Kidney epithelial cell (primary cell): ENCODE data around the gene GAS6. TPM values are rescaled to one million over a fixed set of nuclear protein-coding genes. Genes with fewer than 3 reads are reported as not detected.

Experiments
- DNase-seq: peaks from one replicate; pipeline ENCODE4 v3.0.0-alpha.2; 2010; ENCODE audit warnings: low read depth
- H3K27me3 ChIP-seq: 2 replicates; pipeline ENCODE4 v1.6.0; 2011; ENCODE audit warnings: low read length; ENCODE audit not compliant: control insufficient read depth, insufficient read depth
- H3K36me3 ChIP-seq: 2 replicates; pipeline ENCODE4 v1.5.1; 2011; ENCODE audit warnings: low read length; ENCODE audit not compliant: control insufficient read depth, insufficient read depth
- H3K4me3 ChIP-seq: 2 replicates; pipeline ENCODE4 v1.5.1; 2011; ENCODE audit warnings: low read depth, mild to moderate bottlenecking, control low read depth, low read length
- CTCF ChIP-seq: IDR thresholded peaks from 2 replicates; pipeline ENCODE4 v1.5.1; 2011; ENCODE audit warnings: mild to moderate bottlenecking, moderate library complexity, low read length, control low read depth, inconsistent platforms; ENCODE audit not compliant: insufficient read depth, poor library complexity, severe bottlenecking
- total RNA-seq: library from RNA; depleted of rRNA; stranded (reverse); fragments of >200 nt; gene quantifications from 2 replicates; pipeline ENCODE4 v1.2.3, GENCODE V29; 2015

Gene GAS6
- total RNA-seq, 1 donor from 2014 or later, result 99.6 TPM

GRCh38 chr13:113802090-113802531, 61.8 kb downstream of the GAS6 start:
- TF ChIP-seq CTCF, result peak; percentile 29
- Histone ChIP-seq H3K36me3 (no peaks in the 10 kb centered on the region), H3K27me3 (no peaks in the 10 kb centered on the region), H3K4me3 (no peak overlapping the region)
- peak; percentile 39 for DNase-seq

GRCh38 chr13:113801289-113801961, 62.5 kb downstream of the GAS6 start:
- Histone ChIP-seq H3K36me3 (no peaks in the 10 kb centered on the region), H3K27me3 (no peaks in the 10 kb centered on the region), H3K4me3 (no peak overlapping the region)
- no peak for DNase-seq
- TF ChIP-seq CTCF, result no peak

- TF ChIP-seq CTCF, result no peak
- no peaks in the 10 kb centered on the region for H3K36me3 ChIP-seq
- no peaks in the 10 kb centered on the region for H3K27me3 ChIP-seq
- DNase-seq, result no peak
- no peak overlapping the region for H3K4me3 ChIP-seq
Observed at GRCh38 chr13:113800576-113800926, 63.3 kb downstream of the GAS6 start.

DNA sequence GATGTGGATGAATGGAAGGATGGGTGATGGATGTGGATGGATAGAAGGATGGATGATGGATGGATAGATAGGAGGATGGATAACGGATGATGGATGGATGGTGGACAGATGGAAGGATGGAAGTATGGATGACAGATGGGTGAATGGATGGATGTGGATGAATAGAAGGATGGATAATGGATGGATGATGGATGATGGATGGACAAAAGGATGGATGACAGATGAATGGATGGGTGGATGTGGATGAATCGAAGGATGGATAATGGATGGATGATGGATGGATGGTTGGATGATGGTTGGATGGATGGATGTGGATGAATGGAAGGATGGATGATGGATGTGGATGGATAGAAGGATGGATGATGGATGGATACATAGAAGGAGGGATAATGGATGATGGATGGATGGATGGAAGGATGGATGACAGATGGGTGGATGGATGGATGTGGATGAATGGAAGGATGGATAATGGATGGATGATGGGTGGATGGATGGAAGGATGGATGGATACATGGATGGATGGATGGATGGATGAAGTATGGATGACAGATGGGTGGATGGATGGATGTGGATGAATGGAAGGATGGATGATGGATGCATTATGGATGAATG, 65.6 kb downstream of the GAS6 start:
- Histone ChIP-seq H3K27me3 (no peaks in the 10 kb centered on the region), H3K36me3 (no peaks in the 10 kb centered on the region), H3K4me3 (no peak overlapping the region)
- no peak for DNase-seq
- TF ChIP-seq CTCF, result no peak

DNA sequence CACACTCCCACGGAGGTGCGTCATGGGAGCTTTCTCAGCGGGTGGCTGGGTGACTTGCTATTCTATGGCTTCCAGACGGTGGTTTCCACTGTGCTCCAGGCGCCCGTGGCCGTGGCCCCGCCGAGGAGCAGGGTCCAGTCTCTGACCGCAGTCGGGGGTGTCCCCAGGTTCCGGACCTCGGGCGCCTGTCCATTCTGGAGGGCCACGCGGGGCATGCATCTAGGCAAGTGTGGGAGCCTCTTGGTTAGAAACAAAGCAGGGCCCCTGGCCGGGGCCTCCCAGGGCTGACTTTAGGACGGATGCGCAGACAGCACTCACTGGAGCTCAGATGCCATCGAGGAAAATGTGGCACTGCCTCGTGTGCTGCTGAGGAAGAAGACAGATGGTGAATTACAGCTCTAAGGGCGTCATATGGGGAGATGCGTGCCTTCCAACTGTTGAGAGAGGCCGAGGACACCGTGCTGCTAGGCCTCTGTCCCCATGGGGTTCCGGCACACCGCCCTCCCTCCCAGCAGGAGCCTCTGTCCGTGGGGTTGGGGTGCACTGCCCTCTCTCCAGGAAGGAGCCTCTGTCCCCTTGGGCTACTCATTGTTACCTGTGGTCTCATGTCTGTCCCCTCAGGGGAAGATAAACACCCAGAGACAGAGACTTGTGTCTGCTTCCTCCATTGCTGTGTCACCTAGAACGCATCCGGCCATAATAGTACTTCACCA, 66.8 kb downstream of the GAS6 start:
- peaks cover 5% of the 10 kb centered on the region for H3K27me3 ChIP-seq
- no peak for DNase-seq

More for the DNA sequence above, 66.8 kb downstream of the GAS6 start:
- no peak for TF ChIP-seq CTCF
- no peaks in the 10 kb centered on the region for H3K36me3 ChIP-seq
- no peak overlapping the region for H3K4me3 ChIP-seq
